Inflammatory macrophage (primary cell): Measurements from ENCODE around the gene NCAPD2.
"Not testable (repeated sequence)": the region's sequence is repeated elsewhere in the genome, so short reads cannot be mapped to it uniquely, and the experiment has no call there.

Experiments
- DNase-seq, 2 donors: peaks; one replicate each; pipeline ENCODE4 v3.0.0-alpha.2; 2020 to 2022

NCAPD2 gene

GRCh38 chr12:6550294-6551062, 56.6 kb downstream of the NCAPD2 start:
- DNase-seq = peak; percentile 69 to 84

GRCh38 chr12:6551063-6551461, 57.2 kb downstream of the NCAPD2 start:
- DNase-seq = no peak

GRCh38 chr12:6551496-6552139, 57.7 kb downstream of the NCAPD2 start:
- DNase-seq = no peak

- no peak for DNase-seq
These were observed 58.2 kb downstream of the NCAPD2 start for GRCh38 chr12:6552140-6552551.

GRCh38 chr12:6553051-6553868, 59.4 kb downstream of the NCAPD2 start:
- no peak for DNase-seq

- DNase-seq = peak; percentile 67 to 73
These were observed 60.5 kb downstream of the NCAPD2 start for GRCh38 chr12:6554168-6555017.

DNA sequence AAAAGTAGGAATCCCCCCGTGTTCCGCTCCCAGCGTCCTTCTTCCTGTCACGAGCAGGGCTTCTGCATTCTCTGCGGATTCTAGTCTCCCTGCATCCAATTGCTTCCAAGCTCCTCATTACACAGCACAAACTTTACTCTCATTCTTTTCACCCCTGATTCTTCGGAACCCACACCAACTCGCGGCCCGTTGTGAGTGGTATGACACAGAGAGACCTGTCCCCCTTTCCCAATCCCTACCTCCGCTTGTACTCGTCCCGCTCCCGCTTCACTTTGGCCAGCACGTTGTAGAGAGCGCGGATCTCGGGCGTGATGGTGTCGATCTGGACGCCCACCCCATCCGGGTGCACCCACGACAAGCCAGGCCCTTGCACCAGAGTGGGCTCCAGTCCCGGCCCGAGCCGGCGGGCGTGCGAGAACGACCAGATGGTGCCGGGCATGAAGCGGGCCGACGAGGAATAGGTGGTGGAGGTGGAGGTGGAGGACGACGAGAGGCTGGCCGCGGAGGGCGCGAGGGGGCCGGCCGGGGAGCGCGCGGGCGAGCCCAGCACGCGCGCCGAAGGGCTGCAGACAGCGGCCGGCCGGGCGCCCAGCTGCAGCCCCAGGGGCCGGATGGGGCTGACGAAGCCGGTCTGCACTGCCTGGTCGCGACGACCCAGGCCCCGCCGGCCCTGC, 61.3 kb downstream of the NCAPD2 start:
- DNase-seq = peak; percentile 54 to 70

DNA sequence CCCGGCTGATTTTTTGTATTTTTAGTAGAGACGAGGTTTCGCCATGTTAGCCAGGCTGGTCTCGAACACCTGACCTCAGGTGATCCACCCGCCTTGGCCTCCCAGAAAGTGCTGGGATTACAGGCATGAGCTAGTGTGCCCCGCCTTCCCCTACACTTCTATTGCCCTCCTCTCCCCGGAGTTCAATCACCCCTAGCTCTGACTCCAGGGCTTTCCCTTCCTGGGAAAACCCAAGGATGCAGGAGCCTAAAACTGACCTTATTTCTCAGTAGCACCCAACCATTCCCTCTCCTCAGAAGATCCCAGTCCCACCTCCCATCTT, 62.6 kb downstream of the NCAPD2 start:
- DNase-seq = not testable (repeated sequence)

- DNase-seq = no peak
These were observed 63.0 kb downstream of the NCAPD2 start for GRCh38 chr12:6556857-6557256.

DNA sequence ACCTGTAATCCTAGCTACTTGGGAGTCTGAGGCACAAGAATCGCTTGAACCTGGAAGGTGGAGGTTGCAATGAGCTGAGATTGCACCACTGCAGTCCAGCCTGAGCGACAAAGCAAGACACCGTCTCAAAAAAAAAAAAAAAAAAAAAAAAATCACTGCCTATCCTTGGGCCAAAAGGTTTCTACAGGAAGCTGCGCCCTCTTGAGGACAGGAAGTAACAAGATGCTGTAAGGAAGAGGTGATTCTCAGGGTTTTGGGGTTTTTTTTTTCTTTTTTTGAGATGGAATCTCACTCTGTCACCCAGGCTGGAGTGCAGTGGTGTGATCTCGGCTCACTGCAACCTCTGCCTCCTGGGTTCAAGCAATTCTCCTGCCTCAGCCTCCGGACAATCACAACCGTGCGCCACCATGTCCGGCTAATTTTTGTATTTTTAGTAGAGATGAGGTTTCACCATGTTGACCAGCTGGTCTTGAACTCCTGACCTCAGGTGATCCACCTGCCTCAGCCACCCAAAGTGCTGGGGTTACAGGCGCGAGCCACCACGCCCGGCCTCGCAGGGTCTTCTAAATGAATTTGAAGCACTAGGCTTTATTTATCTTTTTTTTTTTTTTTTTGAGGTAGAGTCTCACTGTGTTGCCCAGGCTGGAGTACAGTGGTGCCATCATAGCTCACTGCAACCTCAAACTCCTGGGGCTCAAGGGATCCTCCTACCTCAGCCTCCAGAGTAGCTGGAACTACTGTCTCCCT, 64.3 kb downstream of the NCAPD2 start:
- peak; percentile 66 to 69 for DNase-seq

DNA sequence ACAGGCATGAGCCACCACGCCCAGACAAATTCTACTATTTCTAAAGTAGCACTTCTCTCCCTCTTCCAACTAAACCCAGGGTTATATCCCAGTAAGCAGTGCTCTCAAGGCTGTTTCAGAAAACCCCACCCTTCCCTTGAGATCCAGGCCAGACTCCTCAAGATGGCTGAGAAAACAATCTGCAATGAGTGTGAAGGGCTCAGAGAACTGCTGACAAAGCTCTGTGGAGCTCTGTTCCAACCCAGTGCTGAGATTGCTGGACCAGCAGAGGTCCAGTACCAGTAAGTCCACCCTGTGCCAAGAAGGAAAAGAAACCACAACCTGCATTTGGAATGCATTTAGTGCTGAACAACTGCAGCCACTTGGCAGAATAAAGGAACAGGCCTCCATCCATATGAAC, 65.6 kb downstream of the NCAPD2 start:
- no peak for DNase-seq

DNA sequence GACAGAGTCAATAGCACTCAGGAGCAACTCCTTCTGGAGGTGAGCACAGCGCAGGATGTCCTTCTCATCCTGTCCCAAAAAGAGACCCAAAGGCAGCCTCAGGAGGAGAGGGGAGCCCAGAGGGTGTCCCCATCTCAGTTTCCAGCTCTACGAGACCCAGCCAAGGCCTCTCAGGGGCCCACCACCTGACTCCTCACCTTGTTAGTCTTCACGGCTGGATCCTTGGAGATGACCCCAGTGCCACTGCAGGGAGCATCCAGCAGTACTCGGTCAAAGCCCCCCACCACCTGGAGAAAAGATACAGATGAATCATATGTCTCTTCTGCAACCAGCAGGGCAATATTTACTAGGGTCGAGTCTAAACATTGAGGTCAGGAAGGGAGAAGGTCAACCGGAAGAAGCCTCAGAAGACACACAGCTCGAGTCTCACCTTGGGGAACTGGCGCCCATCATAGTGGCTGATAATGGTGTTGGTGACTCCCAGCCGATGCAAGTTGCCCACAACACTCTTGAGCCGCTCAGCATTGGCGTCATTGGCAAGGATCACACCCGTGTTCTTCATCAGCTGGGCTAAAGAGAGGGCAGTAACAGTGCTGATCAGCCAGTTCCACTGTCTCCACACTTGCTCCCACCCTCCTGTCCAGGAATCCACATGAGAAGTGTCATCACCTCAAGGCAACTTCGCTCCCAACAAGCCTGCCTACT, 66.8 kb downstream of the NCAPD2 start:
- no peak for DNase-seq

GRCh38 chr12:6562881-6563280, 69.0 kb downstream of the NCAPD2 start:
- DNase-seq = no peak

GRCh38 chr12:6563448-6564050, 69.6 kb downstream of the NCAPD2 start:
- peak; percentile 53 to 65 for DNase-seq

DNA sequence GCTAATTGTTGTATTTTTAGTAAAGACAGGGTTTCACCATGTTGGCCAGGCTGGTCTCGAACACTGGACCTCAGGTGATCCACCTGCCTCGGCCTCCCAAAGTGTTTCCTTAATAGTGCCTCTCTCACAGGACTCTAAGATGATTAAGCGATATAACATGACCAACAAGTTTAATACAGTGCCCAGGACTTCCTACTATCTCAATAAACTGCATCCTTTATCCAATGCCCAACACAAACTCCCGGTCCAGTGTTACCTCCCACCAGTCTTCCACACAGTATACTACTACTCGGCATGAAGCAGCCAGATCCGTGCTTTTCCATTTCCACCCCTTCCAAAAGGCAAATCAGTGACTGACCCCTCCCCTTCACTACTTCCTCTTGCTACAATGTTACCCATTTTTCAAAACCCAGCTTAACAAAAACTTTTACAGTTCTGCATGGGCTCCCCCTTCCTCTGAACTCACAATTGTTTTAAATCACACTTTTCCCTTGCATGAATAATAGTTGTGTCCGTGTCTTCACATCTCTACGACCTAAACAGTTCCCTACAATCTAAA, 73.3 kb downstream of the NCAPD2 start:
- peak; percentile 32 for DNase-seq

DNA sequence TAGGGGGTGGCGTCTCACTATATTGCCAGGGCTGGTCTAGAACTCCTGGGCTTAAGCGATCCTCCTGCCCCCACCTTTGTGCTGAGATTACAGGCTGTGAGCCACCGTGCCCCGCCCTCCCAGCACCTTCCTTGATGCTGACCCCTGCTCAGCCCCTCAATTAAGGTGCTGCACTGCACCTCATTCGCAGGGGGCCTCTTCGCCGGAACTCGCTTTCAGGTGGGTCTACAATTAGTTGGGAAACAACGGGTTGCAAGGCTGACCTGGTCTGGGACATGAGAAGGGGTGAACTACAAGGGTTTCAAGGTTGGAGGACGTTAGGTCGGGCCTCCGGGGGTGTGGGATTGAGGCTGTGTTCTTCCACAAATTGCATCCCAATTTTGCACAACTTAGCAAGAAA, 75.4 kb downstream of the NCAPD2 start:
- no peak for DNase-seq

GRCh38 chr12:6569786-6570185, 75.9 kb downstream of the NCAPD2 start:
- no peak for DNase-seq

DNA sequence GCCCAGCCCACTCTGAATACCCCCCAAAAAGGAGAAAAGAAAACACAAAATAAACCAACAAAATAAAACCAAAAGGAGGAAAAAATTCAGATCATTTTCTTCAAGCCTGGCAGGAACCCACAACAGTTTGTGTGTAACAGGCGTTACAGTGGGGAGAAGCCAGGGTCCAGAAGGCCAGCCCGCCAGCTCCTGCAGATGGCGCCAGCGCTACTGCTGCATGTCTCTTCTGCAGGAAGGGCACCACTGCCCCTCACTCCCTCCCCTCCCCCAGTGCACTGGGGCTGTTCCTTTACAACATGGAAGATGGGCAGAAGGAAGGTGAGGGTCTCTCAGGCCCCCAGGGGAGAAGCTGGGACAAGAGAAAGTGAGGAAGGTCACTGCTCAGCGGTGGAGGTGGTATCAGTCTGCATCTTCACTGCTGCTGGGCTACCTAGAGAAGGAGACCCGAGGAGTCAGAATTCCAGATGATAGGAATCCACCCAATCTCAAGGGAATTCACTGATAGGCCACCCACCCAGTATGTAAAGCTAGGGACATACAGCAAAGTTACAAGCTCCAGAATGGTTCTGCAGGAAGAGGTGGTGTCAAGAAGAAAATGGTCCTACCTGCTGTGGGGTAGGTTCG, 76.5 kb downstream of the NCAPD2 start:
- DNase-seq = peak; percentile 26 to 36

DNA sequence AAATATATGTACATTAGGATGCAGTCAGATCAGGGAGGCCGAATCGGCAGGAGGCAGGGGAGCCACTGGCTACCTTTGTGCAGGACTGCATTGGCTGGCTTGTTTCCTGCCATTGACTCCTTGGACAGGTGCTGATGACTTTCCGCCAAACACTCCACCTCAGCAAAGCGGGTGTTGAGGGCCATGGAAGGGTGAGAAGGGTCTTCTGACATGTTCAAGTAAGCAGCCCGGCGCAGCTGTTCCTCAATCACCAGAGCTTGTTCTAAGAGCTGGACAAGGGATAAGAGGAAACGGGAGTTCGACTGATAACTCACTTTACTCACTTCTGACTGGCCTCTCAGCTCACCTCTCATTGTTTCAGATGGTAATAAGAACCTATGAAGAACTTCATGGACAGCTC, 79.1 kb downstream of the NCAPD2 start:
- no peak for DNase-seq
